ENCODE measurements around the gene CEP112. TPM values are rescaled to one million over a fixed set of nuclear protein-coding genes. Genes with fewer than 3 reads are reported as not detected.

The CEP112 gene
- total RNA-seq, 1 donor from 2014 or later = 9.5 TPM

- Mint-ChIP-seq H3K27ac (ENCODE audit: unreplicated experiment) (no peak overlapping the region), H3K4me1 (ENCODE audit: unreplicated experiment) (peaks cover 14% of the 10 kb centered on the region), H3K27me3 (ENCODE audit: unreplicated experiment) (no peaks in the 10 kb centered on the region), H3K4me3 (ENCODE audit: unreplicated experiment) (no peak overlapping the region), H3K36me3 (ENCODE audit: unreplicated experiment) (peaks cover 12% of the 10 kb centered on the region), H3K9me3 (ENCODE audit: unreplicated experiment) (peaks cover 20% of the 10 kb centered on the region)
- DNase-seq (ENCODE audit: extremely low spot score, unreplicated experiment) = no peak
- TF ChIP-seq, protein P1, sequence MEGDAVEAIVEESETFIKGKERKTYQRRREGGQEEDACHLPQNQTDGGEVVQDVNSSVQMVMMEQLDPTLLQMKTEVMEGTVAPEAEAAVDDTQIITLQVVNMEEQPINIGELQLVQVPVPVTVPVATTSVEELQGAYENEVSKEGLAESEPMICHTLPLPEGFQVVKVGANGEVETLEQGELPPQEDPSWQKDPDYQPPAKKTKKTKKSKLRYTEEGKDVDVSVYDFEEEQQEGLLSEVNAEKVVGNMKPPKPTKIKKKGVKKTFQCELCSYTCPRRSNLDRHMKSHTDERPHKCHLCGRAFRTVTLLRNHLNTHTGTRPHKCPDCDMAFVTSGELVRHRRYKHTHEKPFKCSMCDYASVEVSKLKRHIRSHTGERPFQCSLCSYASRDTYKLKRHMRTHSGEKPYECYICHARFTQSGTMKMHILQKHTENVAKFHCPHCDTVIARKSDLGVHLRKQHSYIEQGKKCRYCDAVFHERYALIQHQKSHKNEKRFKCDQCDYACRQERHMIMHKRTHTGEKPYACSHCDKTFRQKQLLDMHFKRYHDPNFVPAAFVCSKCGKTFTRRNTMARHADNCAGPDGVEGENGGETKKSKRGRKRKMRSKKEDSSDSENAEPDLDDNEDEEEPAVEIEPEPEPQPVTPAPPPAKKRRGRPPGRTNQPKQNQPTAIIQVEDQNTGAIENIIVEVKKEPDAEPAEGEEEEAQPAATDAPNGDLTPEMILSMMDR (IDR thresholded peaks at IDR 0.05) = no peak
These were observed 260.4 kb downstream of the CEP112 start for GRCh38 chr17:65931246-65932149.

GRCh38 chr17:65930140-65930730 lies 261.7 kb downstream of the CEP112 start:
- TF ChIP-seq, protein P1 (IDR thresholded peaks at IDR 0.05) = no peak
- Mint-ChIP-seq H3K9me3 (ENCODE audit: unreplicated experiment) (peaks cover 16% of the 10 kb centered on the region), H3K4me3 (ENCODE audit: unreplicated experiment) (no peak overlapping the region), H3K27ac (ENCODE audit: unreplicated experiment) (no peak overlapping the region), H3K36me3 (ENCODE audit: unreplicated experiment) (peaks cover 15% of the 10 kb centered on the region), H3K4me1 (ENCODE audit: unreplicated experiment) (peaks cover 23% of the 10 kb centered on the region), H3K27me3 (ENCODE audit: unreplicated experiment) (no peaks in the 10 kb centered on the region)
- DNase-seq (ENCODE audit: extremely low spot score, unreplicated experiment) = no peak

DNA sequence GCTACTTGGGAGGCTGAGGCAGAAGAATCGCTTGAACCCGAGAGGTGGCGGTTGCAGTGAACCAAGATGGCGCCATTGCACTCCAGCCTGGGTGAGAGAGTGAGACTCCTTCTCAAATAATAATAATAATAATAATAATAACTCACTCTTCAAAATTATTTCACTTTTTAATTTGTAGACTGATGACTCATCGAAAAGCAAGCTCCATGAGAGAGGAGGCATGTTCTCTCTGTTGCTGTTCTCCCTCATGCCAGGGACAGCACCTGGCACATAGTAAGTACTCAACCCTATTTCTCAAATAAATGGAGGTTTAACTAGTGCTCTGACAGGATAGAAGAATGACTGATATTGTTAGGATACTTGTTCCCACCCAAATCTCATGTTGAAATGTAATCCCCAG lies 265.3 kb downstream of the CEP112 start:
- DNase-seq (ENCODE audit: extremely low spot score, unreplicated experiment) = no peak
- TF ChIP-seq, protein P1 (IDR thresholded peaks at IDR 0.05) = no peak
- Mint-ChIP-seq H3K27ac (ENCODE audit: unreplicated experiment) (no peak overlapping the region), H3K27me3 (ENCODE audit: unreplicated experiment) (no peaks in the 10 kb centered on the region), H3K4me1 (ENCODE audit: unreplicated experiment) (peaks cover 23% of the 10 kb centered on the region), H3K4me3 (ENCODE audit: unreplicated experiment) (no peak overlapping the region), H3K9me3 (ENCODE audit: unreplicated experiment) (no peaks in the 10 kb centered on the region), H3K36me3 (ENCODE audit: unreplicated experiment) (peaks cover 9% of the 10 kb centered on the region)

GRCh38 chr17:65925606-65926307 lies 266.2 kb downstream of the CEP112 start:
- H3K9me3 Mint-ChIP-seq (ENCODE audit: unreplicated experiment) = no peaks in the 10 kb centered on the region
- H3K4me3 Mint-ChIP-seq (ENCODE audit: unreplicated experiment) = no peak overlapping the region
- peak overlapping the region; percentile 45 for H3K27ac Mint-ChIP-seq (ENCODE audit: unreplicated experiment)
- H3K36me3 Mint-ChIP-seq (ENCODE audit: unreplicated experiment) = peaks cover 9% of the 10 kb centered on the region
- H3K4me1 Mint-ChIP-seq (ENCODE audit: unreplicated experiment) = peaks cover 17% of the 10 kb centered on the region
- TF ChIP-seq, protein P1 (IDR thresholded peaks at IDR 0.05) = no peak
- DNase-seq (ENCODE audit: extremely low spot score, unreplicated experiment) = no peak
- H3K27me3 Mint-ChIP-seq (ENCODE audit: unreplicated experiment) = no peaks in the 10 kb centered on the region

- Mint-ChIP-seq H3K27me3 (ENCODE audit: unreplicated experiment) (no peaks in the 10 kb centered on the region), H3K4me3 (ENCODE audit: unreplicated experiment) (no peak overlapping the region), H3K36me3 (ENCODE audit: unreplicated experiment) (no peaks in the 10 kb centered on the region), H3K4me1 (ENCODE audit: unreplicated experiment) (peaks cover 19% of the 10 kb centered on the region), H3K27ac (ENCODE audit: unreplicated experiment) (no peak overlapping the region), H3K9me3 (ENCODE audit: unreplicated experiment) (no peaks in the 10 kb centered on the region)
- TF ChIP-seq, protein P1 (IDR thresholded peaks at IDR 0.05) = no peak
- DNase-seq (ENCODE audit: extremely low spot score, unreplicated experiment) = no peak
These were observed 270.9 kb downstream of the CEP112 start for GRCh38 chr17:65920996-65921395.

Data from osteocyte (in vitro differentiated cells).